Inferior parietal cortex (tissue), 1 donor: ENCODE results near the gene TNFRSF8.
A peak's percentile ranks its signal among the peaks of the same experiment; 100 is the strongest.

Experiments used
- DNase-seq: peaks from one replicate; pipeline ENCODE4 v3.0.0-alpha.2; 2016; ENCODE audit errors: extremely low spot score

Gene TNFRSF8

DNA sequence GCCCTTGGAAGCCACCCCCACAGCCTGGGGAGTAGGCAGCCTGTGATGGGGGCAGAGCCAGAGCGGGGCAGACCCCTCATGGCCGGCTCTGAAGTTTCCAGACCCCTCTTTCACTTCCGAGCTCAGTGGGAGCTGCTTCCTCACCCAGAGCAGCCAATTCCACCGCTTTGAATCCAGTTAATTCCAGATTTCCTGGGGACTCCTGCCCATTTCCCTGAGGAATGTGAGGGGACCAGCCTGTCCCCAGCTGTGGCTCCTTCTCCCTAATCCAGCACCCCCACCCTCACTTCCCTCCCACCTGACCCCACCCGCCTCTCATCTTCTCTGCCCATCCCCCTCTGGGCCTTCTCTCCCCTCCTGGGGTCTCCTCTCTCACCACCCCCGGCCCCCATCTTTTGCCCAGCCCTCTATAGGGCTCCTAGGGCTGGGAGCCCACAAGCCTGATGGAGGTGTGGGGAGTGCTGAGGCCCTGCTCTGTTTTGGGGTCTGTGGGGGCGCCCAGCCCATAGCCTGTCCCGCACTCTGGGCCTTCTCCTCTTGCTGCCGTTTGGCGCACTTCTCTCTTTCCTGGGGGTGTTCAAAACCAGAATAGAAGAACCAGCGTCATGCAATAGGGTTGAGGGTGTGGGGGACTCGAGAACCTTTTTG is 77.5 kb downstream of the TNFRSF8 start:
- DNase-seq, result no peak

DNA sequence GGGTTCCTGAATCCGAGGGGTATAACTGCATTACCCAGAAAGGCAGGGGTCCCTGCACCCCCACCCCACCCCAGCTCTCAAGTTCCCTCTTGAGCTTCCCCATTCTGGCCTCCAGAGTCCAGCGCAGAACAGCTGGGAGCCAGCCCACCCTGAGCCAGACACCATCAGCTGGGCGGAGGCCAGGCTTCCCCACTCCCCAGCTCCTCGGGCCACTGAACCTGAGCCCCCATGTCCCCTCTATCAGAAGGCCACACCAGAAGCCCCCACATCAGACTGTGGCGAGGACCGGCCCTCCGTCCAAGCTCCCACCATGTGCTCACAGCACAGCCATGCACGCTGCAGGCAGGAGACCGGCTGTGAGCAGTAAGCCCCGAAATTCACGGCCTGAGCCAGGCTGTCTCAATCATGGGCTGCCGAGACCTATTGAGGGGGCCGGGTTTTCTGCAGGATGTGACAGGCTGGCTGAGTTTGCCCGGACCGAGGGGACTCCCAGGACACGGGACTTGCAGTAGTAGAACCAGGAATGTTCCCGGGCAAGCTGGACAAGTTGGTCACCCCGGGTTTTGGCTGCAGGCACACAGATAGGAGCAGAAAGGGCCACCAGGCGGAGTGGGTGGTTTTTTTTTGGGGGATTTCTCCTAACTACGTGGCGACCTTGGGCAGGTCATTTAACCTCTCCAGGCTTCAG is 78.2 kb downstream of the TNFRSF8 start:
- DNase-seq, result no peak

DNA sequence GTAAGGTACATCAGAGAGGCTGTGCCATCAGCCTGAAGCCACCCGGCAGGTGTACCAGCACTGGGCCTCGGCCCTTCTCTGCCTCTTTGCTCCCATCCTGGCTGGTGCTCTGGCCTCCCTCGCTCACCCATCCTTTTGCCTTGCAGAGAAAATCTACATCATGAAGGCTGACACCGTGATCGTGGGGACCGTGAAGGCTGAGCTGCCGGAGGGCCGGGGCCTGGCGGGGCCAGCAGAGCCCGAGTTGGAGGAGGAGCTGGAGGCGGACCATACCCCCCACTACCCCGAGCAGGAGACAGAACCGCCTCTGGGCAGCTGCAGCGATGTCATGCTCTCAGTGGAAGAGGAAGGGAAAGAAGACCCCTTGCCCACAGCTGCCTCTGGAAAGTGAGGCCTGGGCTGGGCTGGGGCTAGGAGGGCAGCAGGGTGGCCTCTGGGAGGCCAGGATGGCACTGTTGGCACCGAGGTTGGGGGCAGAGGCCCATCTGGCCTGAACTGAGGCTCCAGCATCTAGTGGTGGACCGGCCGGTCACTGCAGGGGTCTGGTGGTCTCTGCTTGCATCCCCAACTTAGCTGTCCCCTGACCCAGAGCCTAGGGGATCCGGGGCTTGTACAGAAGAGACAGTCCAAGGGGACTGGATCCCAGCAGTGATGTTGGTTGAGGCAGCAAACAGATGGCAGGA is 79.2 kb downstream of the TNFRSF8 start:
- no peak for DNase-seq

DNA sequence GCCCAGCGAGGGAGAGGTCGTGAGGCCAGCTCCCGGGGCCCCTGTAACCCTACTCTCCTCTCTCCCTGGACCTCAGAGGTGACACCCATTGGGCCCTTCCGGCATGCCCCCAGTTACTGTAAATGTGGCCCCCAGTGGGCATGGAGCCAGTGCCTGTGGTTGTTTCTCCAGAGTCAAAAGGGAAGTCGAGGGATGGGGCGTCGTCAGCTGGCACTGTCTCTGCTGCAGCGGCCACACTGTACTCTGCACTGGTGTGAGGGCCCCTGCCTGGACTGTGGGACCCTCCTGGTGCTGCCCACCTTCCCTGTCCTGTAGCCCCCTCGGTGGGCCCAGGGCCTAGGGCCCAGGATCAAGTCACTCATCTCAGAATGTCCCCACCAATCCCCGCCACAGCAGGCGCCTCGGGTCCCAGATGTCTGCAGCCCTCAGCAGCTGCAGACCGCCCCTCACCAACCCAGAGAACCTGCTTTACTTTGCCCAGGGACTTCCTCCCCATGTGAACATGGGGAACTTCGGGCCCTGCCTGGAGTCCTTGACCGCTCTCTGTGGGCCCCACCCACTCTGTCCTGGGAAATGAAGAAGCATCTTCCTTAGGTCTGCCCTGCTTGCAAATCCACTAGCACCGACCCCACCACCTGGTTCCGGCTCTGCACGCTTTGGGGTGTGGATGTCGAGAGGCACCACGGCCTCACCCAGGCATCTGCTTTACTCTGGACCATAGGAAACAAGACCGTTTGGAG is 80.0 kb downstream of the TNFRSF8 start:
- DNase-seq, result no peak

DNA sequence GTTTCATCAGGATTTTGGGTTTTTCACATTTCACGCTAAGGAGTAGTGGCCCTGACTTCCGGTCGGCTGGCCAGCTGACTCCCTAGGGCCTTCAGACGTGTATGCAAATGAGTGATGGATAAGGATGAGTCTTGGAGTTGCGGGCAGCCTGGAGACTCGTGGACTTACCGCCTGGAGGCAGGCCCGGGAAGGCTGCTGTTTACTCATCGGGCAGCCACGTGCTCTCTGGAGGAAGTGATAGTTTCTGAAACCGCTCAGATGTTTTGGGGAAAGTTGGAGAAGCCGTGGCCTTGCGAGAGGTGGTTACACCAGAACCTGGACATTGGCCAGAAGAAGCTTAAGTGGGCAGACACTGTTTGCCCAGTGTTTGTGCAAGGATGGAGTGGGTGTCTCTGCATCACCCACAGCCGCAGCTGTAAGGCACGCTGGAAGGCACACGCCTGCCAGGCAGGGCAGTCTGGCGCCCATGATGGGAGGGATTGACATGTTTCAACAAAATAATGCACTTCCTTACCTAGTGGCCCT is 80.6 kb downstream of the TNFRSF8 start:
- DNase-seq, result peak; percentile 25

DNA sequence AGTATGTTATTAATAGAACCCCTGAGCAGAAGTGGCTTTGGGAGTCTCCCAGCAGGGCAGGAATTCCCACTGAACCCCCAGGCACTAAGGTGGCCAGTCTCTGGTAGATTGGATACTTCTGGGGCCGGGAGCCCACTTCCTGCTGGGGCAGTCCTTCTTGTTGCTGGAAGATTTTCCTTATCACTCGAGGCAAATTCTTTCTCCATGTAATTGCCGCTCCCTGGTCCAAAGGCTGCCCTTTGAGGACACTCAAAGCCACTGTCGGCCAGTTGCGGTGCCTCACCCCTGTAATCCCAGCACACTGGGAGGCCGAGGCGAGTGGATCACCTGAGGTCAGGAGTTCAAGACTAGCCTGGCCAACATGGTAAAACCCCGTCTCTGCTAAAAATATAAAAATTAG is 81.1 kb downstream of the TNFRSF8 start:
- no peak for DNase-seq

DNA sequence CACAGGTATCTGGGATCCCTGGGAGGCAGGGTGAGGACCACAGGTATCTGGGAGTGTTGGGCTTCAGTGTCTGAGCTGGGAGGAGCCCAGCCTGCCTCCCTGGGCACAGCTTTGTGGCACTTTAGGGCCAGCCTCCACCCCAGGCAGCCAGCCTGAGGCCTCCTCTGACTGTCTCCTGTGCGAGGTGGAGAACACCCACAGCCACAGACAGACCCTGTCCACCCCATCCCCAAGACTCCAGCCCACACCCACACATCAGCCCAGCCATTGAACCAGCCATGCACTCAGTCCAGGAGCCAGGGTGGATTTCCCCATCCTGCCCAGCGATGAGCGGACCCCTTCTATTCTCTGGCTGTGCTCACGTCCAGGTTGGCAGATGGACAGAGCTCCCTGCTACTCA is 81.9 kb downstream of the TNFRSF8 start:
- no peak for DNase-seq

DNA sequence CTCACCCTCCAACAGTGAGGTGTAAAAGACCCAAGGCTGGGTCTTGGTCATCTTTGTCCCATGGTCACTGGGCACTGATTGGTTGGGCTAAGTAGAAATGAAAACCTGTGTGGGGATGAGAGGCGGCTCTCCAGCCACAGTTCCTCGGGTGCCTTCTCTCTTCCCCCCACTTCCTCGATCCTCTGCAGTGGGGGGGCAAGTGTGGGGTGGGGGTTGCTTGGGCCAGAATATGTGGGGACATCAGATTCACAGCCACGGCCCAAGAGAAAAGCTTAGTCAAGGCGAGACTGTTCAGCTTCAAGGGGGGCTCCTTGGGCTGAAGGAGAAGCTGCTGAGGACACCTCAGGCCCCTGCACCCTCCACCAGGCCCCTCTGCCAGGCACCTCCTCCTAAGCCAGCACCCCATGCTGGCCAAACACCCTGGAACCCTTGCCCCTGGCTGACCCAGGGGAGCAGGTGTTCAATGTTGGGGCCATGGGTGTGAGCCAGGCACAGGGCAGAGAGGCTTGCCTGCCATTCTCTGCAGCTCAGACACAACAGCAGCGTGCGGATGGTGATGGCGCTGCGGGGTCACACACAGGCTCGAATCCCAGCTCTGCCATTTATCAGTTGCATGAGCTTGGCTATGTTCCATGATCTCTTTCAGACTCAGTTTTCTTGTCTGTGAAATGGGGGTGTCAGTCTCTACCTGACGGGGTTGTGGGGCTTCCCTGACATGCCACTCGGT is 82.7 kb downstream of the TNFRSF8 start:
- no peak for DNase-seq

DNA sequence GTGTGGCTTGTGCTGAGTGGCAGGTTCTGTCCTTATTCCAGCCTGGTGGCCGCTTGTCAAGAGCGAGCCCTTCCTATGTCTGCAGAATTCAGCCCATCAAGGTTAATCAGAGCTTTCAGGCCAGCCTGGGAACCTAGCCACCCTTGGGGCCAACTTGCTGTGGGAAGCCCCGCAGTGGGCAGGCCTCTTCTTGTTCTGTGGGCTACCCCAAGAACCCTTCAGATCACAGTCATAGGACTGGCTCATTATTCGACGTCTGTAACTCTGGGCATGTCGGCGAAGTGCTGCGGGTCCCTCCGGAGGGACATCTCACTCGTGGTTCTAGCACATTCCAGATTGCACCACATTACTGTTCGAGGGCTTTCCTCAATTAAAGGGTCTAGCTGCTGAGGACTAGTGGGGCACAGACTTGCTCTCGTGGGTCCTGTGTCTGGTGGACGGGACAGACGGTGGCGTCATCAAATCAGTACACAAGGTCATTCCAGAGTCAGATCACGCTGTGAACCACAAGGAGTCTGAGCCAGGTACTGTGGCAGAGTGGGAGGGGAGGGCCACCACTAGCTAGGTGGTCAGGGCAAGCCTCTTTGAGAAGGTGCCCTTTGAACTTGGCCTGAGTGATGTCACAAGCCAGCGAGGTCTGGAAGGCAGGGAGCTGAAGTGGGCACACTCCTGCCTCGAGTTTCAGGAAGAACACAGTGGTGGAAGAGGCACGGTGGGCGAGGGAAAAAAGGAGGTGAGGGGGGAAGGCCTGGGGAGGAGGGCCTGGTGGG is 83.4 kb downstream of the TNFRSF8 start:
- DNase-seq, result no peak

DNA sequence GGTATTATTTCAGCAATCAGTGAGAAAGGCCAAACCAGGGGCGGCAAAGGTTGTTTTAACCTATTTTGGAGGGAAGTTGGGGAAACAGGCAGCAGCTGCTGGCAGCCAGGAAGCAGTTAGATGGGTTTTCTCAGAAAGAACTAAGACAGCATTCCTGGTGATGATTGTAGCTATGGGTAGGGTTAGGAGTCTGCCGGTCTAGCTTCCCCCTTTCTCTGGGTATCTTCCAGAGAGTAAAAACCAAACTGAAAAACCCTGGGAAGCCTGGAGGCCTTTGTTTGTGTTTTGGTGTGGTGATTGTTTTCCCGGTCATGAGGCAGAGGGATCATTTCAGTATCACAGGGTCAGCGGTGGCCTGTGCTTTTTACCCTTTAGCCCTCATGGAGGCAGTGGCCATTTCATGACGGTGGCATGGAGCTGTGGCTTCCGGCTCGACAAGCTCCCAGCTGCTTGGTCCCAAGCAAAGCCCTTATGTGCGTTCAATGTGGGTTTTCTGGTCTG is 84.1 kb downstream of the TNFRSF8 start:
- no peak for DNase-seq

DNA sequence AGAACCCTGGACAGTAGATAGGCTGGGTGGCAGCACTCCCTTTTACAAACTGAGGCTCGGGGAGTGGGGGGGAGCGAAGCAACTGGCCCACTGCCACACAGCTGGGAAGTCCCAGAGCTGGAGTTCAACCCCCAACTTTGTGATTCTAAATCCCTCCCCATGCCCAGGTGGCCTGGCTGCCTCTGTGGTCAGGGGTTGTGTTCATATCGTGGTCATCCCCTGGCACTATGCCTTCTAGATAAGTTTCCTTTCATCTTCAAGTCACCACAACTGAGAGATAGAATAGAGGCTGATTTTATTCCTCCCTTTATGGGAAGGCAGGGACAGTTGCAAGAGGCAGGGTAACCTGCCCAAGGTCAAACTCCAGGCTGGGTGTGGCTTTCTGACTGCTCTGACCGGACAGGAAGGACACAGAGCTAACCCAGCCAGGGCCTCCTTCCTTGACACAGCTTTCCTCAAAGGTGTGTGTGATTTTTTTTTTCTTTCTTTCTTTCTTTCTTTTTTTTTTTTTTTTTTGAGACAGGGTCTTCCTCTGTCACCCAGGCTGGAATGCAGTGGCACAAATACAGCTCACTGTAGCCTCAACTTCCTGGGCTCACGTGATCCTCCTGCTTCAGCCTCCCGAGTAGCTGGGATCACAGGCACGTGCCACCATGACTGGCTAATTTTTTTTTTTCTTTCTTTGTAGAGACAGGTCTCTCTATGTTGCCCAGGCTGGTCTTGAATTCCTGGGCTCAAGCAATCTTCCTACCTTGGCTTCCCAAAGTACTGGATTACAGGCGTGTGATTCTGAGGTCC is 85.3 kb downstream of the TNFRSF8 start:
- DNase-seq, result no peak

DNA sequence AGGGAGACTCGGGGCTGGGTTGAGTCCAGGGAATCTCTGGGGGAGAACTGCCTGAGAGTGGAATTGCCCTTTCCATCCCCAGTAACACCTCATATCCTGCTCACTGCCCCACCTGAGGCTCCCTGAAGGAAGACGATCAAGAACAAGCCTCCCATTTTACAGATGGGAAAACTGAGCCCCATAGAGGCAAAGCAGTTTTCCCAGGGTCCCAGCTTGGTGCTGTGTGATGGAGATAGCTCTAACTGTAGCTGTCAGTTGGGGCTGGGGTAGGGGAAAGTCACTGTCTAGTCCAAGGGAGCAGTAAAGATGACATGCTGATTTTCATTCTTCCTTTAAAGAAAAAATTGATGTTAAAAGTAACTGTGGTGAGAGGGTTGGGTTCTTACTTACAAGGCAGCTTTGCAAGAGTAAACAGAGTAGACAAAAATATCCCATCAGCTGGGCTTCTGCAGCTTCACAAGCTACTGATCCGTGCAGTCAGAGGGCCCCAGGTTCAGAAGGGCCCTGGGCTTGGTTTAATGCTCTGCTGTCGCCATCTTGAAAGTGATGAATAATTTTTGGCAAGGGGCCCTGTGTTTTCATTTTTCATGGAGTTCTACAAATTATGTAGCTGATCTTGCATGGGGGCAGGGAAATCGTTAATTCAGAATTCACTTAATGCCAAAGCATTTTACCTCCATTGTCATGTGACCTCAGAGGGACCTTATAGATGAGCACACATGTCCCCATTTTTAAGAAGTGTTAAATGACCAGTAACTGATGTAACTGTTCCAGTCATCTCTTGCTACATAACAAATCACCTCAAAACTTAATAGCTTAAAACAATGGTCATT is 86.1 kb downstream of the TNFRSF8 start:
- no peak for DNase-seq

DNA sequence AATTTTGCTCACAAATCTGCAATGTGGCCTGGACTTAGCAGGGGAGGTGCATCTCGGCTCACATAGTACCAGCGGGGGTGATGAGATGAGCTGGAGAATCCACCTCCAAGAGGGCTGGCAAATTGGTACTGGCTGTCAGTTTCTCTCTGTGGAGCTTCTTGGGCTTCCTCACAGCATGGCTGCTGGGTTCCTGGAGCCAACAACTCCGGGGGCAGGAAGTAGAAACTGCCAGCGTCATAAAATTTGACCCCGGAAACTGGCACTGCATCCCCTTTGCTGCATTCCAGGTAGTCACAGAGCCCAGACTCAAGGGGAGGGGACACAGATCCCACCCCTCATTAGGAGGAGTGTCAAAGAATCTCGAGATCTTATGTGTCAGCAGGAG is 86.7 kb downstream of the TNFRSF8 start:
- no peak for DNase-seq

DNA sequence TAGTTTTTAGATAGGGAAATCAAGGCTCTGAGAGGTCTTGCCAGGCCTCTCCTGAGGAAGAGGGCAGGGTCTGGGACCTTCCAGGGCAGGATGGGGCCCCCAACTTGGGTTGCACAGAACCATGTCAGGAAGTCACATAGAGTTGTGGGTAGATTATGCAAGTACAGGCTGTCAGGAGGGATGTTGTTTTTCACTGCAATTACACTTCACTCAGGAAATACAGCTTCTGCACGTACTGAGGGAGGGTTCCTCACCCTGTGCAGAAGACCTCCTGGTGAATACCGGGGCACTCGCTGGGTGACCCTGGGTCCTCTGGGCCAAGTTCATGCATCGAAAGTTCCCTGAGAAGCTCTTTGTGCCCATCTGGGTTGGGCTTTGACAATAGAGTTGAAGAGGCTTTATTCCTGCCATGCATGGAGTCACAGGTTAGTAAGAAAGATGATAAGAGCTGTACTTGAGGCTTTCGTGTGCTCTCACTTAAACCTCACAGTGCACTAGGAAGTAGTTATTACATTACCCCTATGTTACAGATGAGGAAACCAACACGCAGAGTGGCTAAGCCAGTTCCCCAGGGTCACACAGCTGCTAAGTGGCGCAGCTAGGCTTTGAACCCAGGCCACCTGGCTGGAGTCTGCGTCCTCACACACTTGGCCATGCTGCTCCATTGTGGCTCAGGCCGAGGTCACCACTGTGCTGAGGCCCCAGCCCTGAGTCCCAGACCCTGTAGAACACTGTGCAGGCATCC is 87.5 kb downstream of the TNFRSF8 start:
- DNase-seq, result no peak

DNA sequence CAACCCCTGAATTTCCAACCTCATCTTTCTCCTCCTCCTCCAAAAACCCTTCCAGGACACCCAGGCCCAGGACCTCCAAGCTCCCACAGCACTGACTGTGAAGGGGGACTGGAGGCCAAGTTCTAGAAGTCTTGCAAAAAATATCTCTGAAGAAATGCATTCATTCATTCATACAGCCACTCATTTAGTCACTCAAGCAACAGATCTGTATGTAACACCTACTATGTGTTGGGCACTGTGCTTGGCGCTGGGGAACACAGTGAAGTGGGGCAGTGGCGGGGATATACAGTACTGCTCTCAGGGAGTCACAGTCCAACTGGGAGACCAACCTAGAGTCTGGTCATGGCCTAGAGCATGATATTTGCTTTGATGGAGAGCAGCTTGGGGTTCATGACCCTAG is 88.4 kb downstream of the TNFRSF8 start:
- DNase-seq, result no peak

DNA sequence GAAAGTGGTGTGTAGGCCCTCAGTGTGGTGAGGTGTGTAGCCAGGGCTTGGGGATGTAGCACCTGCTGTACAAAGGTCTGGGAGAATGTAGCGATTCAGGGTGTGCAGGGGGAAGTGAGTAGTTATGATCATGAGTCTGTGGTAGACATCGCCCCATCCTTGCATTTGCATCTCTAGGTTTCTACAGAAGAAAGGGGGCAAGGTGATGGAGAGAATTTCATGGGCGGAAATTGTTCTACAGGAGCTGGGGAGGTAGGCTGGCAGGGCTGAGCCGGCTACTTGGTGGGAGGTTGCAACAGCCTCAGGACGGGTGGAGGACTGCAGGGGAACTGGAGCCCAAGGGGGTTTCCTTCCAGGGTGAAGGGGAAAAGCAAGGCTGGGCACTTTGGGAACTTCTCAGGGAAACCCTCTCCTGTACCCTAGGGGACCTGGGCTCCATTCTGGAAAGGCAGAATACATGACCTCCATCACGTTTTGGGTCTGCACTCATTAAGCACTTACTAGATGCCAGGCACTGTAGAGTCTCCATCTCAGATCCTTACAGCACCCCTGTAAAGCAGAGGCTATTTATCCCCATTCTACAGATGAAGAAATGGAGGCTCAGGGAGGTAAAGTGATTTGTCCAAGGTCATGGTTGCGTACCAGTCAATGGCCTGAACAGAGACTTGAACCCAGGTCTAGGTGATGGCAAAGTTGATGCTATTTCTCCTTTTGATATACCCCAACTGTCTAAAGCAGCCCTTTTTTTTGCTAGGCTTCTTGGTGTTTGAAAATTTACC is 89.2 kb downstream of the TNFRSF8 start:
- DNase-seq, result no peak

DNA sequence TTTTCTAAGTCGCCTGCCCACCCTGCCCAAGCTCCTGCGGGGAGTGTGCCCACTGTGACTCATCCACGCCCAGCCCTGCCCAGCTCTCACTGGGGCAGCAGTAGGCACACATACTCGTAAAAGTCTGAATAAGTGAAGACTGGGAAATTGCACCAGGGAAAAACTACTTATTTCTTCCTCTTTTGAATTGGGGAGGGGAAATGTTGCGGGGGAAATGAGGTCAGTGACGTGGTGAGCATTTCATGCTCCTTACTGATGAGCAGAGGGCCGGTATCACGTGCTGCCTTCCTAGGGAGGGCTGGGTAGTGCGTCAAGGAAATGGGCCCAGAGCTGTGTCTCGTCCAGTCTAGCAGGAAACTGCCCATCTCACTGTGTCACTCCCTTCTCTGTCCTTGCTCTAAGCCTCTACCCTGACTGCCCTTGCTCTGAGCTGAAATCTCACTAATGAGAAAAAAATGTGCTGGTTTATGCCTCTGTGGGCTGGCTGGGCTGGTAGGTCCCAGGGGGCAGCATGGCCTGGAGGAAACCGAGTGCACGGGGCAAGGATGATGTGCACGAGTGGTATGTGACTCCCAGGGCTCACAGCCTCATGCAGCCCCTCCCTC is 90.2 kb downstream of the TNFRSF8 start:
- no peak for DNase-seq
